Right cardiac atrium (tissue), 5 donors: ENCODE measurements around the gene AARS2. TPM values are rescaled to one million over a fixed set of nuclear protein-coding genes. Genes with fewer than 3 reads are reported as not detected.
A peak's percentile ranks its signal among the peaks of the same experiment; 100 is the strongest.

Source experiments
- ATAC-seq, 2 donors: fragments of 200-7000 bp; cut with Tn5 transposase; one replicate each; pipeline versions ENCODE4 v1.8.0 to v1.9.1; 2020; ENCODE audit warnings: moderate library complexity in 2 of 2, mild to moderate bottlenecking in 1 of 2
- DNase-seq, 3 donors: peaks; one replicate each; pipeline ENCODE4 v3.0.0-alpha.2; 2020
- H3K27ac ChIP-seq: one replicate; pipeline ENCODE4 v1.5.1; 2013; ENCODE audit warnings: mild to moderate bottlenecking, low read length, control low read depth, moderate library complexity
- H3K27me3 ChIP-seq: one replicate; pipeline ENCODE4 v1.6.1; 2013; ENCODE audit not compliant: control insufficient read depth, insufficient read depth
- H3K4me1 ChIP-seq: one replicate; pipeline ENCODE4 v1.6.1; 2013; ENCODE audit warnings: low read length; ENCODE audit not compliant: control insufficient read depth, insufficient read depth
- H3K4me3 ChIP-seq: one replicate; pipeline ENCODE4 v1.5.1; 2013; ENCODE audit warnings: low read length, control low read depth
- H3K9me3 ChIP-seq: one replicate; pipeline ENCODE4 v1.6.1; 2013; ENCODE audit warnings: low read length; ENCODE audit not compliant: control insufficient read depth
- WGBS: extraction: QIAGEN DNeasy Blood & Tissue Kit; methylation state at CpG from one replicate; pipeline ENCODE4 v1.1.7; 2013; 5-methylcytosine and 5-hydroxymethylcytosine counted together
- intact Hi-C, 4 donors: fragments of 100-400 bp; cut with DNase I; formaldehyde crosslinking; loops; one replicate each; pipeline versions ENCODE4 v1.11.0 to v1.14.0; 2022 to 2023
- polyA plus RNA-seq: library from polyadenylated mRNA; stranded (reverse); fragments of 200-250 nt; gene quantifications from one replicate; pipeline ENCODE4 v1.2.3, GENCODE V29; 2013
- total RNA-seq, 4 donors: library from RNA; stranded (reverse); fragmentation: NEBNext Ultra II Directional; extraction: Animal tissue kit (Norgen Biotek cat#: 25700); gene quantifications; one replicate each; pipeline ENCODE4 v1.2.1, GENCODE V29; 2021
- donor health status: healthy with polysubstance abuse.
- donor health status: DM: no; HTN: yes; CAD: no.
- donor health status: DM: no; HTN: no; CAD: no.
- donor health status: DM: no; HTN: yes; CAD: no; lungs with severe emphysema.
- donor health status: DM: yes; HTN: yes; CAD: no.

Gene AARS2
- total and polyA plus RNA-seq, 5 donors, result 4.5 to 12.2 (median 8.5) TPM

DNA sequence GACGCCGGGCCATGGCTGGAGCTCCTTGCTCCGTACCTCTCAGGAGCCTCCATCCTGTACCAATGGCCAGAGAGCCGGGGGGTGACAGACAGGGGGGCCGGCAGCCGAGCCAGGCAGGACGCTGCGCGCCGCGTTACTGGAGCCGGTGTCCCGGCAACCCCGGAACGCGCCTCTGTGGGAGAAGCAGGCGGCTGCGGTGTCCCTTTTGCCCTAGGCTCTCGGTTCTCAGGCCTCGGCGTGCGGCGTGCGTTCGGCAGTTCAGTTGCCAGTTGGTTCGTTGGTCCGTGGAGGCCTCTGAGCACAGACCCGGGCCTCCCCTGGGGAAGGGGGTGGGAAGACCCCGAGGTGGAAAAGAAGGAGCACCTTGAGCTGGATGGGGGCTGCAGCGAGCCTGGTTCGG is 29.3 kb upstream of the AARS2 start, which contains the start of gene SPATS1:
Gene SPATS1 (plus strand): TSS at position 162 of the 400 bp plus-strand sequence. CDS start 446 bp downstream, outside the sequence.
- DNase-seq (peak; percentile 30 to 74 (median 68)), ATAC-seq (peak; percentile 56 to 63)
- H3K27me3 ChIP-seq, result no peaks in the 10 kb centered on the region
- intact Hi-C loops, result loop anchor here in 1 of 4 donors (10.0 kb wide), 1 partner anchor 248 kb away; no protein-coding TSS in a partner anchor
- H3K4me3 ChIP-seq, result peak within 1 kb of the TSS; percentile 12
- H3K4me1 ChIP-seq, result no peaks in the 10 kb centered on the region
- no peaks in the 10 kb centered on the region for H3K9me3 ChIP-seq
- WGBS, result 5% methylated on average over 31 of the region's 31 CpGs
- no peak within 1 kb of the TSS for H3K27ac ChIP-seq

DNA sequence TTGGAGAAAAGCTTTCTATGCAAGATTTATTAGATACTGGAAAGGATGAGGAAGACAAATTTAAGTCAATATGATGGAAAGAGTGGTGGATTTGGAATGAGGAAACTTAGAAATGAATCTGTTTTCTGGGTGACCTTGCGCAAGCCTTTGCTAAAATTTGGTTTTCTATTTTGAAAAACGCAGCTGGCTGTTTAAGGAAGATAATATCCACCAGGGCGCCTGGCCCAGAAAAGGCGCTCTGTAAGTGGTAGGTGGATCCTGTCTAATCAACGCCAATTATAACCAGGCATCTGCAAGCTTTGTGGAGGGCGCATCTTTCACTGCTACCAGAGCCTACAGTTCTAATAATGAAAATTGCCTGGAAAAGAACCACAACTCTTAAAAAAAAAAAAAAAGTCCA is 28.9 kb upstream of the AARS2 start:
- no peak overlapping the region for H3K27ac ChIP-seq
- DNase-seq, result peak in 1 of 3 donors; percentile 47
- 25% methylated on average over 6 of the region's 6 CpGs for WGBS
- intact Hi-C loops, result loop anchor here in 1 of 4 donors (10.0 kb wide), 1 partner anchor 247 kb away; no protein-coding TSS in a partner anchor
- H3K9me3 ChIP-seq, result no peaks in the 10 kb centered on the region
- H3K4me3 ChIP-seq, result peak overlapping the region; percentile 12
- ATAC-seq, result peak in 1 of 2 donors; percentile 34
- no peaks in the 10 kb centered on the region for H3K4me1 ChIP-seq
- H3K27me3 ChIP-seq, result no peaks in the 10 kb centered on the region

DNA sequence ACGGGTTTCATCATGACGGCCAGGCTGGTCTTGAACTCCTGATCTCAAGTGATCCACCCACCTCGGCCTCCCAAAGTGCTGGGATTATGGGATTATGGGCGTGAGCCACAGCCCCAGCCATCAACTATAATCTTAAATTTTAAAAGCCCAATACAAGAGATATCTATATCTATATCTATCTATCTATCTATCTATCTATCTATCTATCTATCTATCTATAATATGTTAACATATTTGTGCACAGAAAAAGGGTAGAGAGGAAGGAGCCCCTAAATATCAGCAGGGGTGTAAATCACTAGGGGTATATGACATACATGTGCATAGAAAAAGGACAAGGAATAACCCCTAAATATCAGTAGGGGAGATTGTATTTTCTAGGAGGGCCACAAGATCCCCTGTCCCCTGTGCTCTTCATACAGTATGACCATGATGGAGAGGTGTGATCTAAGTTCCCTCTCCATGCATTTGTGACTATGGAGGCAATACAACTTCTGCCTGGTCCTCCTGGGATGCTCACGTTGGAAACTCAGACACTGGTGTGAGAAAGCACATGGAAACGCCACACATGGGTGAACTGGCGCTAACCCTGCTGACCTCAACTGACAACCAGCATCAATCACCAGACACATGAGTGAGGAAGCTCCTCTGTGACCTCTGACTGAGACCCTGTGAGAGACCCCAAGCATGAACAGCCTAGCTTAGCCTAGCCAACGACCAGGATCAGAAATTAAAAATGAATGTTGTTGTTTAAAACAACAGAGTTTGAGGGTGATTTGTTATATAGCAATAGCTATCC is 28.1 kb upstream of the AARS2 start:
- intact Hi-C loops, result loop anchor here in 1 of 4 donors (10.0 kb wide), 1 partner anchor 246 kb away; no protein-coding TSS in a partner anchor
- Histone ChIP-seq H3K4me1 (no peaks in the 10 kb centered on the region), H3K9me3 (no peaks in the 10 kb centered on the region), H3K27ac (no peak overlapping the region), H3K27me3 (no peaks in the 10 kb centered on the region), H3K4me3 (no peak overlapping the region)
- no peak for DNase-seq
- WGBS, result 60% methylated on average over 8 of the region's 8 CpGs
- ATAC-seq, result no peak

DNA sequence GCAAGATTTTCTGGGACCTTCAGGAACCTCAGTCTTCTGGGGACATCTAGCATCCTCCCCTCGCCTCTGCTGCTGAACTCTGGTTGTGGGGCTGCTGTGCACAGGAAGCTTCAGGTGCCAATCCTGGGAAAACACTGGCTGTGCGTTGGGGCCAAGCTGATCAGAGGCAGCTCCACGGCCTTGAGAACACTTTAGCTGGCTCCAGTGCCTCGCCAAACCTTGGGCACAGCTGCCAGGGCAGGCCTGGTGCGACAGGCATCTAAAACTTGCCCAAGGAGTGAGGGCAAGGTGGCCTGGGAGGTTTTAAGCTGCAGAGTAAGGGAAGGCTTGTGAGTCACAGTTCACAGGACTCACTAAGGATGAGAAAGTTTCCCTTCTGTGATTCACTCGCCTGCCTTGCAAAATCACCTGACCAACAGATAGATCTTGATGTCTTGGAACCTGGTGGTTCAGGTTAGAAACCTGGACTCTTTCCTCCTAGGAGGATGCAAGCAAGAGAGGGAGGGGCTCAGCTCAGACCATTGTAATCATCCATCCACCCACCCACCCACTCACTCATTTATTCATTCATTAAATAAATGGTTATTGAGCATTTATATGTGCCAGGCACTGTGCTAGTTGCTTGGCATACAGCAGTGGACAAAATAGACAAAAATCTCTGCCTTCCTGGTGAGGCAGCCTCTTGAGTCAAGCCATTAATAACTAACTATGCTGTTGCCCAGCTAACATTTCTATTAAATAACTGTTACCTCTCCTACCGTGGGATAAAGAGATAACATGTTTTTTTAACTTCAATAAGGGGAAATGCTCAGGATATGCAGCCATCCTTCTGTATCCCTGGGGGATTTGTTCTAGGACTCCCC is 26.8 kb upstream of the AARS2 start:
- no peak overlapping the region for H3K27ac ChIP-seq
- H3K27me3 ChIP-seq, result no peaks in the 10 kb centered on the region
- WGBS, result 62% methylated on average over 7 of the region's 7 CpGs
- H3K4me3 ChIP-seq, result no peak overlapping the region
- H3K4me1 ChIP-seq, result no peaks in the 10 kb centered on the region
- no peaks in the 10 kb centered on the region for H3K9me3 ChIP-seq
- intact Hi-C loops, result loop anchor here (5.0 to 10.0 kb wide), 4 partner anchors 65 to 245 kb away; partner anchors contain the start of genes NFKBIE (in 1 of the 4) and TMEM151B (in 1 of the 4)
- DNase-seq (no peak), ATAC-seq (no peak)

DNA sequence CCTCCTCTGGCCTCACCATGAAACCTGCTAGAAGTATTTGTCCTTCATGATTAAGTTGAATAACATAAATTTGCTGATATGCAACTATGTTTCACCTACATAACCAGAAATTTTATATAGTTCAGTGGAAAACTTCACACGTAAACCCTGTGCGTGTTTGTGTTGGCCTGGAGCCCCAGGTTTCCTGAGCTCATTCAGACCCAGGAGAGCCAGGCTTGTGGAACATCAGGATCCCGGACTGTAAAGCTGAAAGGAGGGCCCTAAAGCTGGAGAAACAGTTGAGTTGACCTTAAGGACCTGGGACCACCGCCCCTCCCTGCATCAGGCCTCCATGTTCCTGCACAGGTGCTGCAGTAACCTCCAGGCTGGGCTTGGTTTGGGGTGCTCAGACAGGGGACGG is 26.2 kb upstream of the AARS2 start:
- H3K4me3 ChIP-seq, result no peak overlapping the region
- peak in 2 of 3 donors; percentile 28 to 68 for DNase-seq
- no peaks in the 10 kb centered on the region for H3K4me1 ChIP-seq
- 68% methylated on average over 5 of the region's 5 CpGs for WGBS
- no peaks in the 10 kb centered on the region for H3K9me3 ChIP-seq
- peak; percentile 9 to 37 for ATAC-seq
- no peak overlapping the region for H3K27ac ChIP-seq
- intact Hi-C loops, result loop anchor here in 3 of 4 donors (5.0 to 10.0 kb wide), 4 partner anchors 64 to 244 kb away; partner anchors contain the start of genes NFKBIE (in 1 of the 3) and TMEM151B (in 1 of the 3)
- no peaks in the 10 kb centered on the region for H3K27me3 ChIP-seq

DNA sequence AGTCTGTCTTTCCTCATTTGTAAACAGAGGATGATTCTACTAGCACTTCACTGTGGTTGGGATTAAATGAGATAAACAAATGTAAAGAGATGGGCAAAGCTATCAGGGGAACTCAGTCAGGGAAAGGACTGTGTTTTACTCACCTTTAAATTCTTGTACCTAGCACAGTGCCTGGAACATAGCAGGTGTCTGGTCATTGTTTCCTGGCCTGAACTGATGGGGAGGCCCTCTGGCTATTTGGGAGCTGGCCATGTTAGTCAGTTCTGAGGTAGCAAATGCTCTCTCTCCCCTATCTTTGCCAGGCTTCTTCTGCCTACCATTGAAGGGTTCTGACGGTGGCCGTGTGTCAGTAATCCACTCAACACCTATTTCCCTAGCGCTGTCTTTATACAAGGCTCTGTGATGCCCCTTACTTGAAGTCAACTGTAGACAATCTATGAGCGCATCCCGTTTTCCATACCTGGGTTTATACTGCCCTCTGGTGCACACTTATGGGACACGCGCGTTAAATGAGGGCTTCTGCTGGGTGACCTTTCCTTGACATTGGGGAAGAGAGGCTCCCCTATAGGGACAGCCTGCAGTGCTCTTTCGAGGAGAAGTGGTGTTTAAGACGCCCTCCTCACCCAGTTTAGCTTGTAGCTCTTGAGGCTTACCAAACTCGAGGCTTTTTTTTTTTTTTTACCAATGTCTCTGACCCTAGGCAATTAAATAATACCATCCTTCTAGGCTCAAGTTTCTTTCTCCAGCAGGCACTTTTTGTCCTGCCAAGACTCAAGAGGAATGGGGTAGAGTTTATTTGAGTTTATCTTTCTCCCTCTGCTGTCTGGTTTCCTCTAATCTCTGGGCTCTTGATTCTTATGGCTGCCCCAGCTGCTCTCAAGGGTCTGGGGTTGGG is 25.3 kb upstream of the AARS2 start:
- no peak overlapping the region for H3K27ac ChIP-seq
- H3K4me1 ChIP-seq, result no peaks in the 10 kb centered on the region
- peak; percentile 71 to 73 for ATAC-seq
- no peaks in the 10 kb centered on the region for H3K9me3 ChIP-seq
- no peak overlapping the region for H3K4me3 ChIP-seq
- H3K27me3 ChIP-seq, result no peaks in the 10 kb centered on the region
- peak; percentile 19 to 80 (median 73) for DNase-seq
- intact Hi-C loops, result loop anchor here in 3 of 4 donors (1.0 to 10.0 kb wide), 5 partner anchors 64 to 244 kb away; partner anchors contain the start of genes NFKBIE (in 1 of the 3) and TMEM151B (in 1 of the 3)
- WGBS, result 4% methylated on average over 11 of the region's 11 CpGs

DNA sequence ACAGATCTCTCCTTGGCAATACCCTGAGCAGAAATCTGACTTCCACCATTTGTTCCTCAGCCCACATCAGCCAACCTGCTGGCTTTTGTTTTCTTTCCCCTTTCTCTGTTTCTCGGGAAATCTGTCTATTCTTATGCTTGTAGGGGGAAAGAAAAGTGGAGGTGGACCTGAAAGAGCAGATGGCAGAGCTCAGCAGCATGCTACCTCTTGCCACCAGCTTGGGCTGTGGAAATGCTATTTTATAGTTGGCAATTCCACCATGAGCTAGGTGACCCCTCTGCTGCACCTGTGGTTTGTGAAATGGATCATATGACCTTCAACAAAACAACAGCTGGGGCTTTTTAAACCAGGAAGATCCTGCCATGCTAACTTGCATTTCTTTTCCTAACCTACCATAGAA is 22.5 kb upstream of the AARS2 start:
- Histone ChIP-seq H3K4me3 (no peak overlapping the region), H3K9me3 (no peaks in the 10 kb centered on the region), H3K4me1 (no peaks in the 10 kb centered on the region), H3K27me3 (no peaks in the 10 kb centered on the region), H3K27ac (no peak overlapping the region)
- intact Hi-C loops, result loop anchor here in 3 of 4 donors (5.0 to 10.0 kb wide), 4 partner anchors 61 to 241 kb away; partner anchors contain the start of genes NFKBIE (in 1 of the 3) and TMEM151B (in 1 of the 3)
- WGBS, result 44% methylated on average over 1 of the region's 1 CpG
- ATAC-seq (no peak), DNase-seq (no peak)

DNA sequence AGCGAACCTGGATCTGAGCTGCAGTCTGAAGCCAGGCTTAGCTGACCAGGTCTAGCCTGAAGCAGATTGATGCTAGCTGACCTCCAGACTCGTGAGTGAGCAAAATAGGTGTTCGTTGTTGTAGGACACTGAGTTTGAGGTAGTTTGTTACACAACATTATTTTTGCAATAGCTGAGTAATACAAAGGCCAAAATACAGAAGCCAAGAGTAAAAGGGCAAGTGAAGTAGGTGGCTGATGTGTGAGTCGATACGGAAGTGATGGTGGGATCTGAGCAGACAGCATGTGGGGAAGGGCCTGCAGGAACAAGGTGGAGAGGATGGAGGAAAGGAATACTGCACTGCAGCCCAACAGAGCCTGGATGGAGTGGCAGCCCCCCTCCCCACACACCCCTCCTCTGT is 20.8 kb upstream of the AARS2 start:
- H3K27me3 ChIP-seq, result no peaks in the 10 kb centered on the region
- intact Hi-C loops, result loop anchor here in 3 of 4 donors (10.0 kb wide), 3 partner anchors 59 to 239 kb away; partner anchors contain the start of gene TMEM151B (in 1 of the 3)
- DNase-seq (no peak), ATAC-seq (no peak)
- no peak overlapping the region for H3K27ac ChIP-seq
- no peaks in the 10 kb centered on the region for H3K4me1 ChIP-seq
- no peak overlapping the region for H3K4me3 ChIP-seq
- WGBS, result 81% methylated on average over 5 of the region's 5 CpGs
- no peaks in the 10 kb centered on the region for H3K9me3 ChIP-seq

DNA sequence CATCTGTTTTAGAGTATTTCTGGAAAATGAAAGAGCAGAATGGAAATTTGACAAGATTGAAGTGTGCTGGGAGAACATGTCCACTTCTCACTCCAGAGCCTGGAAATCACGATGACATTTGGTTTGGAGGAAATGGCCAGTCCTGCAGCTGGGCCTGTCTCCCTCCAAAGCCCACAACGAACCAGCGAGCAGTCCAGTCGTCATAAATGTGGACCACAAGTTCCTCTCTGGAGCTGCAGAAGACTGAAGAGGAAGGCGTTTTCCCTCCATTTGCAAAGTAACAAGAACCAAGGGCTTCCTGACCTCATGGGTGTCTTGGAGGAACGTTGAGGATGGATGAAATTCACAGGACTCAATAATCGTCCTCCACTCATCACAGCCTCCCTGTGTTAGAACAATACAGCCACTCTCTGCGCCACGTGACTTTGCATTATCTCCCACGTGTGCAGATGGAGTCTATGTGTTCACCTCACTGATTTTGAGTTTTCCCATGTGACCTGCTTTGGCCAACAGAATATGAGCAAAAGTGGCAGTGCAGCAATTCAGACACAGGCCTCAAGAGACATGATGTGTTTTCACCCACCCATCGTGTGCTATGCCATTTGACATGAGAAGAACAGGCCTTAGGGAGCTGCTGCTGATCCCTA is 20.2 kb upstream of the AARS2 start:
- DNase-seq, result no peak
- WGBS, result 71% methylated on average over 11 of the region's 11 CpGs
- intact Hi-C loops, result loop anchor here in 3 of 4 donors (10.0 kb wide), 3 partner anchors 59 to 239 kb away; partner anchors contain the start of gene TMEM151B (in 1 of the 3)

More for the DNA sequence above, 20.2 kb upstream of the AARS2 start:
- ATAC-seq, result no peak
- Histone ChIP-seq H3K4me1 (no peaks in the 10 kb centered on the region), H3K4me3 (no peak overlapping the region), H3K9me3 (no peaks in the 10 kb centered on the region), H3K27me3 (no peaks in the 10 kb centered on the region), H3K27ac (no peak overlapping the region)
